Karpas-422 (cell line): ENCODE data around the gene ADGRA1. TPM values are rescaled to one million over a fixed set of nuclear protein-coding genes. Genes with fewer than 3 reads are reported as not detected.

Experiments used
- DNase-seq: peaks from one replicate; pipeline ENCODE4 v3.0.0-alpha.2; 2015
- H2AFZ ChIP-seq: fragments of 200-600 bp; sonication (generic); 2 replicates; pipeline ENCODE4 v1.6.1; 2014; ENCODE audit warnings: antibody characterized with exemption, low read length, mixed read lengths
- H3K27ac ChIP-seq: fragments of 200-600 bp; sonication (generic); 2 replicates; pipeline ENCODE4 v1.5.1; 2014; ENCODE audit warnings: mild to moderate bottlenecking, low read length, moderate library complexity
- H3K27me3 ChIP-seq: fragments of 200-600 bp; sonication (generic); 2 replicates; pipeline ENCODE4 v1.6.1; 2014; ENCODE audit warnings: low read length, mixed read lengths
- H3K36me3 ChIP-seq: fragments of 200-600 bp; sonication (generic); 2 replicates; pipeline ENCODE4 v1.6.1; 2014; ENCODE audit warnings: low read length, mixed read lengths; ENCODE audit not compliant: insufficient read depth
- H3K4me1 ChIP-seq: fragments of 200-600 bp; sonication (generic); 2 replicates; pipeline ENCODE4 v1.6.1; 2014; ENCODE audit warnings: mild to moderate bottlenecking, low read length, mixed read lengths
- H3K4me2 ChIP-seq: fragments of 200-600 bp; sonication (generic); 2 replicates; pipeline ENCODE4 v1.6.1; 2014; ENCODE audit warnings: low read length, low read depth, mild to moderate bottlenecking; ENCODE audit not compliant: poor library complexity, severe bottlenecking
- H3K4me3 ChIP-seq: fragments of 200-600 bp; sonication (generic); 2 replicates; pipeline ENCODE4 v1.5.1; 2014; ENCODE audit warnings: mild to moderate bottlenecking, antibody characterized with exemption, low read length, mixed read lengths
- H3K79me2 ChIP-seq: fragments of 200-600 bp; sonication (generic); 2 replicates; pipeline ENCODE4 v1.6.1; 2014; ENCODE audit warnings: mild to moderate bottlenecking, low read length, mixed read lengths
- H3K9ac ChIP-seq: fragments of 200-600 bp; sonication (generic); 2 replicates; pipeline ENCODE4 v1.6.0; 2014; ENCODE audit warnings: low read length
- H3K9me2 ChIP-seq: fragments of 200-600 bp; sonication (generic), shearing (Covaris generic); replicated peaks from 2 replicates; pipeline ENCODE4 v1.6.0; 2014; ENCODE audit warnings: mild to moderate bottlenecking, low read length, moderate library complexity; ENCODE audit not compliant: insufficient read depth
- H3K9me3 ChIP-seq: fragments of 300-700, 200-600 bp; sonication (generic); 2 replicates; pipeline ENCODE4 v1.6.1; 2014; ENCODE audit warnings: low read length, mixed read lengths
- H4K20me1 ChIP-seq: fragments of 200-600 bp; sonication (generic); 2 replicates; pipeline ENCODE4 v1.6.1; 2014; ENCODE audit warnings: mild to moderate bottlenecking, antibody characterized with exemption, low read length, low read depth; ENCODE audit not compliant: insufficient read depth
- total RNA-seq: library from RNA; depleted of rRNA; stranded (reverse); fragments of >200 nt; shearing (Covaris generic); gene quantifications from 2 replicates; pipeline ENCODE4 v1.2.3, GENCODE V29; 2014; ENCODE audit warnings: low replicate concordance

Gene ADGRA1
- total RNA-seq, 1 experiment from 2014 or later = not detected

DNA sequence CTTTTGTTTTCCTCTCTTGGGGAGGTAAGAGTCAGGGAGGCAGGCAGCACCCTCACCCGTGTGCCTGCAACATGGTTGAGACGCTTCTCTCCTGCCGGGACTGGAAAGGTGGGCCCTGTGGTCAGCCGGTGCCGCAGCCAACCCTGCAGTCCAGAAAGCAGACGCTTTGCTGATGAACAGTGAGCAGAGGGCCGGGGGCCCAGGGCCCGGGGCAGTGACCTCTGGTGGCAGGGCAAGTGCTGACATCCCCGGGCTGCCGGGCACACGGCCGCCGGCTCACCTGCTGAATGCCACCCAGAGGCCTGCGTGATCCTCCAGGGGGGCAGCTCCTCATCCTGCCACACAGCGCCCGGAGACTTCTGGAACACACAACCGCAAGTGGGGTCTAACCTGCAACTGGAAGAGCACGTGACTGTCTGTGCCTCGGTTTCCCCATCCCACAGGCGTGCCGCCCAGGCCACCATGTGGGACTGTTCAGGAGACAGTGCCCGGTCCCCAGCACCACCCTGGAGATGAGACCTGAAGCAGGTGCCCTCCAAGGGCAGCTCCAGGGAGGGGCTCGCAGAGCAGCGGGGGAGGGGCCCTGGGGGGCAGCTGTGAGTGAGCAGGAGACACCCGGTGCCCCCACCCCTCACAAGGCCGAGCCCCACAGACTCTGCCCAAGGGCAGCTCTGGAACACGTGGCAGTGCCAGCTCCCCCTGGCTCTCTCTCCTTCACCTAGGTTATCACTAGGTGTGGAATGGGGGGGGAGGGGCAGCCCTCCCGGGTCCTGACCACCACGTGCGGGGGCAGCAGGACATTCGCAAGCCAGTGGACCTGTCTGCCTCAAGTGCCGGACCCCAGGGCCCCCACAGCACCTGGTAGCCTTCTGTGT lies 2.2 kb upstream of the ADGRA1 start:
- no peaks in the 10 kb centered on the region for H3K4me1 ChIP-seq
- no peak overlapping the region for H3K4me3 ChIP-seq
- no peaks in the 10 kb centered on the region for H3K9me3 ChIP-seq
- no peak for DNase-seq
- H3K36me3 ChIP-seq = no peaks in the 10 kb centered on the region
- H3K79me2 ChIP-seq = no peaks in the 10 kb centered on the region
- no peaks in the 10 kb centered on the region for H3K9me2 ChIP-seq
- H3K27me3 ChIP-seq = no peaks in the 10 kb centered on the region
- H2AFZ ChIP-seq = no peak overlapping the region
- H3K4me2 ChIP-seq = no peak overlapping the region
- H4K20me1 ChIP-seq = no peaks in the 10 kb centered on the region
- no peak overlapping the region for H3K27ac ChIP-seq
- no peak overlapping the region for H3K9ac ChIP-seq

DNA sequence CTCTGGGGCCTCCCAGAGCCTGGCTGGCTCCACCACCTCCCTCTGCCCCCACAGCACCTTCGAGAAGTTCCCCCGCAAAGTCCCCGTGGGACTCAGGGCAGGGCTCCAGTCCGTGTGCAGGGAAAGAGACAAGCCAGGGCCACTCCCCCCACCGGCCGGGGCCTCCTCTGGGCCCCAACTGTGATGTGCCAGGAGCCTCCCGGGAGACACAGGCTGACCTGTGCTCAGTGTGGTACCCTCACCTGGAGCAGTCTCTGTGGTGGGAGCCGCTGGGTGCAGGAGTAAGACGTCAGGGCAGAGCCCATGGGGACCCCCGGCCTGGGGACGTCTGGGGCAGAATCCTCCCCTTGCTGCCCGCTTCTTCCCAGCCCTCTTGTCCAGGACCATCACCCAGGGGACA lies 1.5 kb upstream of the ADGRA1 start:
- Histone ChIP-seq H4K20me1 (no peaks in the 10 kb centered on the region), H3K4me2 (no peak overlapping the region), H3K9me3 (no peaks in the 10 kb centered on the region), H3K27ac (no peak overlapping the region), H2AFZ (no peak overlapping the region), H3K9me2 (no peaks in the 10 kb centered on the region), H3K9ac (no peak overlapping the region), H3K36me3 (no peaks in the 10 kb centered on the region), H3K27me3 (no peaks in the 10 kb centered on the region), H3K4me3 (no peak overlapping the region), H3K79me2 (no peaks in the 10 kb centered on the region), H3K4me1 (no peaks in the 10 kb centered on the region)
- no peak for DNase-seq

DNA sequence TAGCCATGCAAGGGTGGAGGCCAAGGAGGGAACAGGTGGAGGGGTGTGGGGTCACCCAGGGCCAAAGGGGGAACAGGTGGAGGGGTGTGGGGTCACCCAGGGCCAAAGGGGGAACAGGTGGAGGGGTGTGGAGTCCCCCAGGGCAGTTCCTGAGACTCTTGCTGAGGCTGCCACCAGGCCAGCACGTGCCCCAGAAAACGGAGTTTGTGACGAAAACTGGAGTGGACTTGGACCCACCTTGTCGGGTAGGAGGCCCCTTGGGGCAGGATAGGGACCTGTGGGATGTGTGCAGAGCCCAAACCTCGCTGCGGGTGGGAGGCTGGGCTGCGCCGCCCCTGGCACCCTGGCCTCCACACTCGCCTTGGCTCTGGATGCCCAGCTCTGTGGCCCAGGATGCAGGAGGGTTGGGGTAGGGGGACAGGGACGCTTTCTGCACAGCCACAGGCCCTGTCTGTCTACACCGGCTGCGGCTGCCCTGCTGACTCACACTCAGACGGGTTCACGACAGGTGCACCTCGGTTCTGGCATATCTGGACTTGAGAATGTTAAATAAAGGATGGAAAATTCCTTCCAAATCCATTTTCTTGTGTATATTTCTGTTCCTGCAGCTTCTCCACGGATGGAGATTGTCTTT lies 562 bp upstream of the ADGRA1 start:
- H3K4me3 ChIP-seq = no peak overlapping the region
- no peak overlapping the region for H3K9ac ChIP-seq
- H4K20me1 ChIP-seq = no peaks in the 10 kb centered on the region
- no peaks in the 10 kb centered on the region for H3K27me3 ChIP-seq
- H3K79me2 ChIP-seq = no peaks in the 10 kb centered on the region
- H2AFZ ChIP-seq = no peak overlapping the region
- H3K9me3 ChIP-seq = no peaks in the 10 kb centered on the region
- no peaks in the 10 kb centered on the region for H3K9me2 ChIP-seq
- no peak overlapping the region for H3K4me2 ChIP-seq
- no peaks in the 10 kb centered on the region for H3K36me3 ChIP-seq
- H3K4me1 ChIP-seq = no peaks in the 10 kb centered on the region
- no peak overlapping the region for H3K27ac ChIP-seq
- DNase-seq = no peak

DNA sequence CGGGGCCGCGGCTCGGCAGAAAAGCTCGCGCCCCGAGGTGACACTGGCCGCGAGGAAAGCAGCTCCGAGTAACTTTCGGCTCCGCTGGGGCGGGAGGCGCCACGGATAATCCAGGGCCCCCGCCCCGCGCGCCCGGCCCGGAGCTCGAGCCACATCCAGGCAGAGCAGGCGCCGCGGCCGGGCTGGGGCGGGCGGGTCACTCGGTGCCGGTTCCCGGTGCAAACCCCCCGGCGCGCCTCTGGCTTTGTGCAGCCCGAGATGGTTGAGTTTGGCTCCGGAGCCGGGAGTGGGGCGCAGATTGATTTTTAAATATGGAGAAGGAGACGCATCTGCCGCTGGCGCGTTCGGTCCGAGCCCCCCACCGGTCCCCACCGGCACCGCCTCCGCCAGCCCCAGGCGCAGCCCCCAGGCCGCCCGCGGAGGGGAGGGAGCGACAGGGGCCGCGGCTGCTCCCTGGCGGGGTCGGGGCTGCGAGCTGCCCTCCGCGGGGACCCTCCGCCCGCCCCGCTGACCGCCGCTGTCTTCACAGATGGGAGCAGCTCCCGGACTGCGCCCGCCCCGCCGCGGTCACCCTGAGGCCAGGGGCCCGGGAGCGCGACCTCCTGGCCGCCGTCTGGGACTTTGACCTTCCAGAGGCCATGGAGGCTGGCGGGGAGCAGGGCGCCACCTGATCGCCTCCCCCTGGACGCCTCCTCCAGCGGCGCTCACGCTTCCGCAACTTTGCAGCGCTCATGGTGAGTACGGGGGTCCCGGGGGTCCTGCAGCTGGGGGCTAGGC lies 643 bp downstream of the ADGRA1 start:
- Histone ChIP-seq H3K36me3 (no peaks in the 10 kb centered on the region), H3K9me2 (no peaks in the 10 kb centered on the region), H3K4me3 (no peak overlapping the region), H3K79me2 (no peaks in the 10 kb centered on the region), H4K20me1 (no peaks in the 10 kb centered on the region), H2AFZ (no peak overlapping the region), H3K9ac (no peak overlapping the region), H3K27ac (no peak overlapping the region), H3K9me3 (no peaks in the 10 kb centered on the region), H3K4me1 (no peaks in the 10 kb centered on the region), H3K27me3 (no peaks in the 10 kb centered on the region), H3K4me2 (no peak overlapping the region)
- DNase-seq = no peak

DNA sequence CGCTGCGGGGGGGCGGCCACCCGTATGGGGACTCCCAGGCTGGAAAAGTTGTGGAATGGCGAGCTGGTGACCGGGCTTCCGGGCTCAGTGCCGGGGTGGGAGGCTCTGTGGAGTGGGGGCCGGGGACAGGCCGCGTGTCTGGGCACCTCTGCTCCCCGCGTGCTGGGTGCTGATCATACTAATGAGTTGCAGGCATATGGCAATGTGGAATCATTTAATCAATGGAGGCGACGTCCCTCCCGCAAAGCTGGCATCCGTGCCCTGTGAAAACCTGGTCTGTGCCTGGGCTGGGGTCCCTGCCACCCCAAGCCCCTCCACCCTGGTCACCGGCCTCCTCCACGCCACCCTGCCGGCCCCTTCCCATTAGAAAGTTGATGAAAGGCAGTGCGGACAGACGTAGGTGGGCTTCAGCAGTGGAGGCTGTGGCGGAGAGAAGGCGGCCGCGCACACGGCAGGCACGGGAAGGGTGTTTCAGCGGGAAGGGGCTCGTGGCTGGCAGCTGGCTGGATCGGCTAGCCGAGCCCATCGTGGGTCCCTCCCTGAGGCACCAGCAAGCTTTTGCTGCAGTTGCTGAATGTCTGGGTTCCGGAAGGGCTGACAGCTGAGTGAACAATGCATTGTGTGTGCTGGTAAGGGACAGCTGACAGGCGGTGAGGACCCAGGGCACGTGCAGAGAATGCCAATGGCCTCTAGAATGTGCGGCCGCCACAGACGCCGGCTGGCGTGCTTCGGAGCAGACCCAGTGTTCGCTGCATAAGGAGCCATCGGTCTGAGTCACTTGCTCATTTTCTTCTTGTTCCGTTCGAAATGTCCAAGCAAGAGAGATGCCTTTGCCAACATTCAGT lies 1.5 kb downstream of the ADGRA1 start:
- no peak overlapping the region for H3K27ac ChIP-seq
- no peaks in the 10 kb centered on the region for H3K27me3 ChIP-seq
- H2AFZ ChIP-seq = no peak overlapping the region
- H4K20me1 ChIP-seq = no peaks in the 10 kb centered on the region
- no peak overlapping the region for H3K9ac ChIP-seq
- H3K9me2 ChIP-seq = no peaks in the 10 kb centered on the region
- H3K4me3 ChIP-seq = no peak overlapping the region
- H3K79me2 ChIP-seq = no peaks in the 10 kb centered on the region
- no peak for DNase-seq
- H3K36me3 ChIP-seq = no peaks in the 10 kb centered on the region
- no peak overlapping the region for H3K4me2 ChIP-seq
- H3K4me1 ChIP-seq = no peaks in the 10 kb centered on the region
- H3K9me3 ChIP-seq = no peaks in the 10 kb centered on the region

DNA sequence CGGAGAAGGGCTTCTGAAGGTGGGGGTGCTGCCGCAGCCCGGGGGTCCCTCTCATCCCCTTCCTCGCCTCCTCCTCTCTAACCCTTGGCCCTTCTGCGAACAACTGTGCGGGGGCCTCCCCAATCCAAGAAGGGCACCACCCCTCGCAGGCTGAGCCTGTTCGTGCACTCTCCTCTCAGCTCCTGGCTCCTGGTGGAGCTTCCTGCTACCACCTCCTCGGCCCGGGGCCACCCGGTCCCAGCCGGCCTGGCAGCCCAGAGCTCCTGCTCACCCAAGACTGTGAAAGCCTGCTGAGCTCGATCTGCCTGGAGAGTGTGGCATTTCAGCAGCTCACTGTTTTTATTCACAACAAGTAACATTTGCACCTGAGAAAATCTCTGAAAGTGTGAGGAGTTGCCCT lies 2.4 kb downstream of the ADGRA1 start:
- Histone ChIP-seq H3K4me2 (no peak overlapping the region), H3K27me3 (no peaks in the 10 kb centered on the region), H3K4me3 (no peak overlapping the region), H3K9ac (no peak overlapping the region), H3K4me1 (no peaks in the 10 kb centered on the region), H2AFZ (no peak overlapping the region), H3K79me2 (no peaks in the 10 kb centered on the region), H4K20me1 (no peaks in the 10 kb centered on the region), H3K27ac (no peak overlapping the region), H3K9me2 (no peaks in the 10 kb centered on the region), H3K9me3 (no peaks in the 10 kb centered on the region), H3K36me3 (no peaks in the 10 kb centered on the region)
- DNase-seq = no peak

DNA sequence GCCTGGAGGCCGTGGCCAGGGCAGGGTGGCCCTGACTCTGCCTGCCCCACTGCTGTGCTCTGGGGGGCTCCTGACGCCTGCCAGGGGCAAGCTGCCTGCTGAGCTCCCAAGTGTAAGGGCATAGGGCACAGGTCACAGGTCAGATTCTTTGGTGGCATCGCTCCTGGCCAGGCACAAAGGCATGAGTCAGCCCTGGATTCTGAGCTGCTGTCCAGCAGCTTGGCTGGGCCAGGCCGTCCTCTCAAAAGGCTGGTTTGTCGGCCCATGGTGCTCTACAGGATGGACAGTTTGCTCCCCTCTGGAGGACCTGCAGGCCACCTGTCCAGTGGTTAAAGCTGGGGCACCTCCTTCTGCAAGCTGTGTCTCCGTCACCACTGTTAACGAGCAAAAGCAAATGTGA lies 2.9 kb downstream of the ADGRA1 start:
- Histone ChIP-seq H3K4me3 (no peak overlapping the region), H3K9me3 (no peaks in the 10 kb centered on the region), H3K4me2 (no peak overlapping the region), H3K9ac (no peak overlapping the region), H2AFZ (no peak overlapping the region), H3K27ac (no peak overlapping the region), H3K36me3 (no peaks in the 10 kb centered on the region), H3K79me2 (no peaks in the 10 kb centered on the region), H3K4me1 (no peaks in the 10 kb centered on the region), H3K27me3 (no peaks in the 10 kb centered on the region), H4K20me1 (no peaks in the 10 kb centered on the region), H3K9me2 (no peaks in the 10 kb centered on the region)
- DNase-seq = no peak
